ENCODE measurements around the gene HOXB4.

Gene HOXB4

DNA sequence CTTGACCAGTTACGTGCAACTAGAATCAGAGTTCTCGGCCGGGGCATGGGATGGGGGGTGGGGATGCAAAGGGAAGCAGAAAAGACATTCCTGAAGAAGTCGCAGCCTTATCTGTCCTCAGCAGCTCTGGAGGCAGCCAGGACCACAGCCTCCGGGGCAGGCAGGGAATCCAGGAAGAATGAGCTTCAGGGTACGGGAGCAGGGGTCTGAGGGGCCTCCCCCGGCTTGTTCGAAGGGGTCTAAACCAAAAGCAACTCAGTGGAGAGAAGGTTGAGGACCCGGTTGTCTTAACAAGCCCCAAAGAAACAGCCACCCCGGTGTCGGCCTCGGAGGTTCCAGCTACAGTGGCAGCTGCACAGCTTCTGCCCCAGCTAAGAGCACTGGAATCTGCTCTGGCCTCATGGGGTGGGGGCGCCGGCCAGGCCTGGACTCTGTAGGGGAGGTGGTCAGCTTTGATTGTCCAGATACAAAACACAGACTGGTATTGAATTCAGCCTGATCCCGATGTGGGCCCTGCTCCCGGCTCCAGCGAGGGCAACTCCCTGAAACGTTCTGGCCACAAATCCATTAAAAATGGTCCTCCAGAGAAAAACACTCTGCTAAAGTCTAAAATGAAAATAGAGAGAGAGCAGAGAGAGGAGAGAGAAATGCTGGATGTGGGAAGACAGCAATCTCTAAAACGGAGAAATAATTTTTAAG, 7.7 kb downstream of the HOXB4 start:
- H3K27ac ChIP-seq = no peak overlapping the region
- TF ChIP-seq, protein P1, sequence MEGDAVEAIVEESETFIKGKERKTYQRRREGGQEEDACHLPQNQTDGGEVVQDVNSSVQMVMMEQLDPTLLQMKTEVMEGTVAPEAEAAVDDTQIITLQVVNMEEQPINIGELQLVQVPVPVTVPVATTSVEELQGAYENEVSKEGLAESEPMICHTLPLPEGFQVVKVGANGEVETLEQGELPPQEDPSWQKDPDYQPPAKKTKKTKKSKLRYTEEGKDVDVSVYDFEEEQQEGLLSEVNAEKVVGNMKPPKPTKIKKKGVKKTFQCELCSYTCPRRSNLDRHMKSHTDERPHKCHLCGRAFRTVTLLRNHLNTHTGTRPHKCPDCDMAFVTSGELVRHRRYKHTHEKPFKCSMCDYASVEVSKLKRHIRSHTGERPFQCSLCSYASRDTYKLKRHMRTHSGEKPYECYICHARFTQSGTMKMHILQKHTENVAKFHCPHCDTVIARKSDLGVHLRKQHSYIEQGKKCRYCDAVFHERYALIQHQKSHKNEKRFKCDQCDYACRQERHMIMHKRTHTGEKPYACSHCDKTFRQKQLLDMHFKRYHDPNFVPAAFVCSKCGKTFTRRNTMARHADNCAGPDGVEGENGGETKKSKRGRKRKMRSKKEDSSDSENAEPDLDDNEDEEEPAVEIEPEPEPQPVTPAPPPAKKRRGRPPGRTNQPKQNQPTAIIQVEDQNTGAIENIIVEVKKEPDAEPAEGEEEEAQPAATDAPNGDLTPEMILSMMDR (conservative IDR thresholded peaks at IDR 0.05) = no peak

DNA sequence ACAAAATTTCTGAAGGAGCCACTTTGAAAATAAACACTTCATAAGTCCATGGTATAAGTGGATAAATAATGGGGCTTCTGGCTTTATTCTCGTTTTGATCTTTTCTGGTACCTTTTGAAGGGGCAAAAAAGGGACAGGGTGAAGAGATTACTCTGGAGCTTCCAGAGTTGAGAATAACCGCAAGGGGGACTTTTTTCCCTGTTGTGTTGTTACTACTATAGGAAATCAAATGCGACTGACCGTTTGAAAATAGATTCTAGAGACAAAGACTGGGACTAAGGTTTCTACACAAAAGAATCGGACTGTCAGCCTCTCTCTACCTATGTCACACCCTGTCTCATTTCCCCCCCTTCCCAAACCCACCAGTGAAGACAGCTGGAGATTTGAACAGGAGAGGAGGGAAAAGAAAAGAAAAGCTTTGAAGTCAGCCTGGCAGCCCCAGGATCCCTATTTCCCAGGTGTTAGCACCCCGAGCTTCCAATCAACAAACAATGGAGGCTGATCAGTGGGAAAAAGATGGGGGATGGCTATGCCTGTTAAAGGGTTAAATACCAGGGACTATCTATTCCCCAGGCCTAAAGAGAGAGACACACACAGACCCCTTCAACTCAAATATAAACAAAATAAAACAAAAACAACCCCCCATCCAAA, 8.4 kb downstream of the HOXB4 start:
- no peak overlapping the region for H3K27ac ChIP-seq
- TF ChIP-seq, protein P1 (conservative IDR thresholded peaks at IDR 0.05) = no peak

DNA sequence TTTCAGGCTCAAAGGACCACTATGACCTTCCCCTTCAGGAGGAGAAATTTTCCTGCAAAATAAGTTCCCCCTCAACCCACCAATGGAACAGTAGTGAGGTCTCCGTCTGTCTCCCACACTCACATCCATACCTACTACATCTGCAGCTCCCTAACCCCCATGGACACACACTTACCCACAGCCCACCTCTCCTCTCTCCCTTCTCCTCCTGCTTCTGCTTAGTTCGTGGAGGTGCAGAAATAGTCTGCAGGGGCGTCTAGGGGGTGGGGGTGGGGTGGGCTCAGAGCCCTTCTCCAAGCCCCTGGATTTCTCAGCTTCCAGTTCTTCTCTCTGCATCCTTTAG, 8.9 kb downstream of the HOXB4 start:
- TF ChIP-seq, protein P1 (conservative IDR thresholded peaks at IDR 0.05) = no peak
- H3K27ac ChIP-seq = no peak overlapping the region

DNA sequence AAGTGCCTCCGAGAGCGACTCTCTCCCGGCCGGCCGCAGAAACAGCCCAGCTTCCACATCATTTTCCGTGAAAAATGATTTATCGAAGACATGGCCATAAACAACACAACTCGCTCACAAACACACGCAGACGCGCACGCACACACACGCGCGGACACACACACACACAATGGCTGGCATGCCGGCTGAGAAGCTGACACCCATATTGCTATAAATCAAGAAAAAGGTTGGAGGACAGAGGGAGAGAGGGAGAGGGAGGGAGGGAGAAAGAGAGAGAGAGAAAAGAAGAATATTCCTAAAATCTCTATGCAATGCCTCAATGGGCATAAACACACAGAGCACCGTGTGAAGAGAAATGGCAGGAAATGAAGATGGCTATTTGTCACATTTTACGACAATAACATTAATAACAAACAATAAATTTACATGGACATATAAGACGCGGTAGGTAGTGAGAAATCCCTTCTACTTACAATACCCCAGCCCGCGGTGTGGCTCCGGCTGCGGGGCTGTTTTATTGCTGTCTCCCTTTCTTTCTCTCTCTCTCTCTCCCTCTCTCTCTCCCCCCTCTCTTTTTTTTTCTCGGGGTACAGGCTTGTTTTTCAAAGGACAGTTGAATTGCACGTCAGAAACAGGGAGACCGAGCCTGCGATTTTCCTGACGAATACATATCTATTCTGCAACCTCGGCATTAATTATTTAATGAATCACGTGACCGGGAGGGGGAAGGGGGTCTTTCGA, 9.5 kb downstream of the HOXB4 start:
- no peak overlapping the region for H3K27ac ChIP-seq
- TF ChIP-seq, protein P1 (conservative IDR thresholded peaks at IDR 0.05) = no peak

DNA sequence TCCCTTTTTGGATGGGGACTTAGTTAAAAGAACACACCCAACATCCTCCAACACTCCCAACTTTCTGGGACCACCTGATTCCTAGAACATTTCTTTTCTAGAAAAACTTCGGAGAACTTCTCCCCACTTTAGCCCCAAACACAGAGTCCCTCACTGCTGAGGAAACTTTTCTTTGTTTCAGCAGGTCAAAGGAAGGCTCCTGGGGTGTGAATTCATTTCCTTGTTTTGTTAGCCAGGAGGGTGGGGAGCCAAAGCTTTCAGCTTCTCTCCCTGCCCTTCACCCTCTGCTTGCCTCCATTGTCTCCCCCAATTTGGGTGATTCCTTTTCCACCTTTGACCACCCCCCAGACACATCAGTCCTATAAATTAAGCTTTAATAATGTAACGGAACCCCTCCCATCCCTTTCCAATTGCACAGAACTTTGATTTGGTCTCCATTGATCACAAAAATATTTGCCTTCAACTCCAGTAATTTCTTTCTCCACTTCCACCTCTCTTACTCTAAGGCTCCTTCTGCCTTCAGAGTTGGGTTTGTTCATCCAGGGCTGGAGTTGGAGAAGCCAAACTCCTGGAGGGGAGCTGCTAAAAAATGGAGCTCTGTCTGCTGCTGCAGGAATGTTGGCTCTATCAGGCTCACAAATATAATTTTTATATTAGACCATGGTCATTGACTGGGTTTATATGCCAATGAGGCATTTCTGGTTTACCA, 10.3 kb downstream of the HOXB4 start:
- H3K27ac ChIP-seq = no peak overlapping the region

DNA sequence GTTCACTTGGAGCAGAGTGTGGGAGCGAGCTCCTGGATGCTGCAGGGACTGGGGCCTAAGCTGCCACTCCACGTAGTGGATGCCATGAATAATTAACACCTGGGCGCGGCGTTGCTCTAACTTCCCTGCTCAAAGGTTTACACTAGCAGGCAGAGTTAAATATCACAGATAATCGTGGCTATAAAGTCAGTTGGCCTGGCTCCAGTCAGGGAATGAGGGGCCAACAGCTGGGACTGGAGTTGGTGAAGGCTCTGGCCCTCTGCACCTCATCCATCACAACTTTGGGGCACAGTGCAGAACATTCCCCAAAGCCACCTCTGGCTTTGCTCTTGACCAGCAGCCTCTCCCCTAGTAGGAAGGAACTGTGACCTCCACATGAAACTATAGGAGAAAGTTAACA, 10.9 kb downstream of the HOXB4 start:
- TF ChIP-seq, protein P1 (conservative IDR thresholded peaks at IDR 0.05) = no peak
- H3K27ac ChIP-seq = no peak overlapping the region

More for the DNA sequence above, 10.3 kb downstream of the HOXB4 start:
- TF ChIP-seq, protein P1 (conservative IDR thresholded peaks at IDR 0.05) = no peak

DNA sequence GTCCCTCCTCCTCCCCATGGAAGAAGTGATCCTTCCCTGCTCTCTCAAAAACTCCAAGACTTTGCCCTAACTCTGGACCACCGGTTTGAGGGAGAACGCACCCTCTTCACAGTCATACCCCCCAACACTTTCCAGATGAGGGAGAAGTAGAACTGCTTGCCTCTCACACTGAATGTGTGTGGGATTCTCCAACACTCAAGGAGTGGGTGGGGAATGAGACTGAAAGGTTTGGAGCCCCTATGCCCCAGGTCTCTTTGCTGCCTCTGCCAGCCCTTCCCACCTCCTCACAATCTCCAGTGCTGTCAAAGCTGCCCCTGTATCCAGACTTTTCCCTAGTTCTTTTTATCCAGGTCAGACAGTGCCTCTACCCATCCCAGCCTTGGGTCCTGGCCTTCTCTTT, 11.4 kb downstream of the HOXB4 start:
- no peak overlapping the region for H3K27ac ChIP-seq
- TF ChIP-seq, protein P1 (conservative IDR thresholded peaks at IDR 0.05) = no peak
